NB4 (cell line): Measurements from ENCODE around the gene TAF15.

Experiments used
- DNase-seq: peaks from one replicate; pipeline ENCODE4 v3.0.0; 2010; ENCODE audit warnings: low read depth
- H3K4me3 ChIP-seq: one replicate; pipeline ENCODE4 v1.5.1; 2011; ENCODE audit warnings: mild to moderate bottlenecking, low read depth, low read length, moderate library complexity
- CTCF ChIP-seq: IDR thresholded peaks from one replicate; pipeline ENCODE4 v1.5.1; 2012; ENCODE audit warnings: low read depth, low read length
- MYC ChIP-seq: IDR thresholded peaks from 2 replicates; pipeline ENCODE4 v1.6.1; 2011; ENCODE audit warnings: low read depth, low read length
- POLR2A ChIP-seq: IDR thresholded peaks from 2 replicates; pipeline ENCODE4 v1.6.1; 2011; ENCODE audit warnings: mild to moderate bottlenecking; ENCODE audit not compliant: insufficient read length; ENCODE audit errors: extremely low read depth
- TF ChIP-seq, protein P1 (sequence below): IDR thresholded peaks from 2 replicates; pipeline ENCODE4 v1.6.1; 2011; ENCODE audit warnings: low read depth, low read length

TAF15 gene

GRCh38 chr17:35864853-35865252, 55.6 kb downstream of the TAF15 start:
- TF ChIP-seq MYC, result no peak
- no peak for TF ChIP-seq CTCF
- no peak for TF ChIP-seq POLR2A
- TF ChIP-seq, protein P1, sequence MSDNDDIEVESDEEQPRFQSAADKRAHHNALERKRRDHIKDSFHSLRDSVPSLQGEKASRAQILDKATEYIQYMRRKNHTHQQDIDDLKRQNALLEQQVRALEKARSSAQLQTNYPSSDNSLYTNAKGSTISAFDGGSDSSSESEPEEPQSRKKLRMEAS, result no peak
- DNase-seq, result no peak
- no peak overlapping the region for H3K4me3 ChIP-seq

DNA sequence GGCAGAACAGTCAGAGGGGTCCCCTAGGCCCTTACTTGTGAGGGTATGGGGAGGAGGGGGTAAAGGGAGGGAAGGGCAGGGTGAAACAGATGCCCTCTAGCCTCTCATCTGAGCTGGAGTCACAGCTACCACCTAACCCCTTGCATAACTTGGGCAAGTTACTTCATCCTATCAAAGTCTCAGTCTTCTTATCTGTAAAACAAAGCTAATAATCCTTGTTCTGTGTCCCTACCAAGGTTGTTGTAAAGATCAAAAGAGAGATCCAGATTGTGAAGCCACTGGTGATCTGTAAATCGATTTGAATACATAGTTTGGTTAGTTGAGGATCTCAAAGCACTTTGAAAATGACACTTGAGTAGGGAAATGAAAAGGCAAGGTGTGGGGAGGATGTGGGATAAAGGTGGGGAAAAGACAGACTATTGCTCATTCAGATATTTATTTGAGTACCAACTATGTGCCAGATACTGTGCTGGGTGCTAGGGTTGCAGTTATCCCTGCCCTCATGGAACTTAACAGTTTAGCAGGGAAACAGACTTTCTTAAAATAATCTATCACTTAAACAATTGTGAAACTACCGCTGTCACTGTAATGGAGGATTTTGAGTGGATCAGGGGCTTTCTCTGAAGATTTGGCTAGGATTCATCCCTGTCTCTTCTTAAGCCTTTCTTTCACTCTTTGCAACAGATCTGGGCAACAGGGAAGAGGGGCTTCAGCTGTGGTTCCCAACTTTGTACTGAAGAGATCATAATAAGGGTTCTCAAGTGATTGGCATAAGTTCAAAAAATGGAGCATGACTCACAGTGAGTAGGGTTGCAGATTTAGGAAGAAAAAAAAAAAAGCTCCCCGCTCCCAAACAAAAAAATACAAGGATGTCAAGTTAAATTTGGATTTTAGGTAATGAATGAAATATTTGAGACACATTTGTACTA, 56.4 kb downstream of the TAF15 start:
- H3K4me3 ChIP-seq, result no peak overlapping the region
- DNase-seq, result peak; percentile 74
- TF ChIP-seq, protein P1, result no peak
- TF ChIP-seq POLR2A, result no peak
- TF ChIP-seq CTCF, result no peak
- no peak for TF ChIP-seq MYC

GRCh38 chr17:35866341-35866950, 57.2 kb downstream of the TAF15 start:
- TF ChIP-seq MYC, result no peak
- TF ChIP-seq CTCF, result no peak
- TF ChIP-seq, protein P1, result peak; percentile 38; the same call in 1 of the 2 replicates
- TF ChIP-seq POLR2A, result peak; percentile 24
- peak overlapping the region; percentile 9 for H3K4me3 ChIP-seq
- DNase-seq, result peak; percentile 94

- DNase-seq, result no peak
- no peak overlapping the region for H3K4me3 ChIP-seq
- no peak for TF ChIP-seq POLR2A
- no peak for TF ChIP-seq CTCF
- no peak for TF ChIP-seq MYC
- TF ChIP-seq, protein P1, result no peak
Measured at GRCh38 chr17:35867574-35867973, 58.3 kb downstream of the TAF15 start.

DNA sequence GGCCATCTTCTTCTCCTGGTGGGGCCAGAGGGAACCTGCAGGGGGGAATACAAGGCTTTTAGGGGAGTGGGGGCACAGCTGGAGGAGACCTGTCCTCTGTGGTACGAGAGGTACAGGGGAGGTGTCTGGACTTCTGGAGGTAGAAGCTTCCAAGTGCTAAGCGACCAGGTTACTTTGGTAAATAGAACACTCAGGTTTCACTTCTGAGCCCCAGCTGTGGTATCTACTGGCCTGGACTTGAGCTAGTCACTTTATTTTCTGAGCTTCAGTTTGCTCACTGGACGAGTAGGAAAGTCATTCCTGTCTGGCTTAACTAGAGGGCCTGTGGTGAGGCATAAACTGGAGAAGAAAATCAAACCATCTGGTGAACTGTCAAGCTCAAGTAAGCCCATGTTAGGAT, 59.5 kb downstream of the TAF15 start, which contains the start of gene HEATR9:
TSS of gene HEATR9 (minus strand) at position 155 of the 400 bp plus-strand sequence. CDS start at position 6, 149 bp downstream.
- TF ChIP-seq, protein P1, result no peak
- no peak for TF ChIP-seq POLR2A
- TF ChIP-seq CTCF, result no peak
- no peak for TF ChIP-seq MYC
- H3K4me3 ChIP-seq, result no peak within 1 kb of the TSS
- DNase-seq, result no peak
